Purkinje cell (primary cell): Measurements from ENCODE around the gene ZNF382. TPM values are rescaled to one million over a fixed set of nuclear protein-coding genes. Genes with fewer than 3 reads are reported as not detected.

Experiments
- polyA plus RNA-seq: library from polyadenylated mRNA; unstranded; fragments of >200 nt; fragmentation: Nextera tagmentation; gene quantifications from 2 replicates; pipeline ENCODE4 v1.2.1, GENCODE V29; 2014

ZNF382 gene
- 7.0 and 7.6 TPM in 2 replicates for polyA plus RNA-seq

DNA sequence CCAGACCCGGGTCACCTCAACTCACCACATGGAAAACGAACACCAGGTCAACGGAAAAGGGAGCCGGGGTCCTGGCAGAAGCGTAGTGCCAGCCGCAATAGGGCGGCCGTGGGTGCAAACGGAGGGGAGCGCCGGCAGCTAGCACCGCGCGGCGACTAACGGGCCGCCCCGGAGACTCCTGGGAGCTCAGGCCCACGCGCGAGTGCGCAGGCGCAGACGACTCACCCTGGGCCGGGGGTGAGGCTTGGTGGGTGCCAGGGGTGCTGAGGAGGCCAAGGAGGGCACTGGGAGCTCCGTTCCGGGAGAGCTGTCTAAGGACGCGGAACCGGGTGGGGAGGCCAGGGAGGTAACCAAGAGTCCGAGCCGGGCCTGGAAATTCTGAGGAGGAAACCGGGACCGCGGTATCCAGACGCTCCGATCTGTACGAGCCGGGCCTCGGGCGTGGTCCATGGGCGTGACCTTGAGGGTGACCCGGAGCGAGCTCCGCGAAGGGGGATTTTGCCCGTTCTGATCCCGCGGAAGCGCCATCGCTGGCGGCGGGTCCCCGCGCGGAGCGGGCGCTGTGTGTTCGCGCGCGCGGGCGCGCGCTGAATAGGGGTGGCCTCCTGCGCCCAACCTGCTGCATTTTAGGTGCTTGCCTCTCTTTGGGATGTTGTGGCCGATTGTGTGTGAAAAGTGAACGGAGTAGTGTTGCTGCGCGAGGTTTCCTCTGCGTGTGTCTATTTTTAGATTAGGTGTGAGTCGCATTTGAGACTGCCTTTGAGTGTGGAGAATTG, at the start of gene ZNF382:
ZNF382 (plus strand) TSS at position 213 of the 776 bp plus-strand sequence. CDS start 4,602 bp downstream, outside the sequence.

DNA sequence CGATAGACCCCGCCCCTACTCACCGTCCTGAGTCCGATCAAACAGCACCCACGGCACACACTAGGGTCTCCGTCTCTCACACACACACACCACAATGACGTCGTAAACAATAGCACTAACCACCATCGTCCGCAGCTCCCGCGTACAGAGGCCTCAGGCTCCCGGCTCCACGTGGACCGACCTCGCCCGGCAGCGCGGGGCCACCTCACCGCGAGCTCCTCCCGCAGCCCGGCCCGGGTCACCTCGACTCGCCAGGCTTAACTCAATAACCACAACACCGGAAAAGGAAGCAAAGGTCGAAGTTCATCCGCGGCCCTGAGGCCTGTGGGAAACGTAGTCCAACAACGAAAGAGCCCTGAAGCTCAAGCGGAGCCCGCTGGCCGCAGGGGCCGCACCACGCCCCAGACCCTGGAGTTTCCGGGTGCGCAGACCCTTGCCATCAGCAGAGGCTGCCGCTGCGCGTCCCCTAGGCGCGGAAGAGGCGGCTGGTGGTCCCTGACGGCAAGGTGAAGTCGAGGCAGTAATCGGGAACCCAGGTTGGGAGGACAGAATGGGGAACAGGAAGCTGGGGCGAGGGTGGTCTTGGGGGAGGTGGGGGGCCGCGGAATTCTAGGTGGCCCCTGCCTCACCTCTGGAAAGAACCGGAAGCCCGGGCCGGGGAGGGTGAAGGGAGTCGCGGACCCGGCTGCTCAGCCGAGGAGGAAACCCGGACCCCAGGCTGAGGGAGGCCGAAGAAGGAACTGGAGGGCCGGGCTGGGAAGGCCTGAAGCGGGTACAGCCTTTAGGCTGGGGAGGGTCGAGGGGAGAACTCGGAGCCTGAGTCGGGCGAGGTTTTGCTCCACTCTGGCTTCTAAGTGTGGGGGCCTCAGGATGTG, 31.9 kb upstream of the ZNF382 start, which contains the start of gene ZNF529:
ZNF529 (minus strand) TSS at position 273 of the 875 bp plus-strand sequence. CDS start 946 bp downstream, outside the sequence.

Other genes starting within 250 kb of the ZNF382 start
- gene ZFP14, start 226.1 kb upstream of the ZNF382 start, polyA plus RNA-seq = 17.6 and 20.7 TPM in 2 replicates
- 11.2 and 19.0 TPM in 2 replicates for gene ZFP82, start 186.7 kb upstream of the ZNF382 start, polyA plus RNA-seq
- gene ZNF566, start 115.8 kb upstream of the ZNF382 start, polyA plus RNA-seq = 4.7 and 7.6 TPM in 2 replicates
- 17.6 and 17.7 TPM in 2 replicates for gene ZNF260, start 77.0 kb upstream of the ZNF382 start, polyA plus RNA-seq
- 11.8 and 17.0 TPM in 2 replicates for gene ZNF529, start 32.0 kb upstream of the ZNF382 start, polyA plus RNA-seq
- 2.6 and 6.4 TPM in 2 replicates for gene ZNF461, start 61.5 kb downstream of the ZNF382 start, polyA plus RNA-seq
- gene ZNF567, start 82.3 kb downstream of the ZNF382 start, polyA plus RNA-seq = 6.9 and 15.1 TPM in 2 replicates
- 0.17 and 0.25 TPM in 2 replicates for gene ZNF850, start 167.5 kb downstream of the ZNF382 start, polyA plus RNA-seq
- gene ZNF790, start 233.1 kb downstream of the ZNF382 start, polyA plus RNA-seq = 5.0 and 6.5 TPM in 2 replicates
- gene ZNF345, start 245.6 kb downstream of the ZNF382 start, polyA plus RNA-seq = 9.2 and 11.3 TPM in 2 replicates